Measurements from ENCODE around the gene DHFR. TPM values are rescaled to one million over a fixed set of nuclear protein-coding genes. Genes with fewer than 3 reads are reported as not detected.
"Not testable (repeated sequence)": the region's sequence is repeated elsewhere in the genome, so short reads cannot be mapped to it uniquely, and the experiment has no call there.

Gene DHFR
- total RNA-seq, 1 experiment from 2014 or later = 52.9 TPM

- no peaks in the 10 kb centered on the region for H3K27me3 ChIP-seq
- H3K4me3 ChIP-seq = no peak overlapping the region
- peaks cover 12% of the 10 kb centered on the region for H3K36me3 ChIP-seq
- H3K9me3 ChIP-seq = no peaks in the 10 kb centered on the region
- DNase-seq = no peak
Measured at GRCh38 chr5:80665057-80665456, 10.3 kb upstream of the DHFR start.

- H3K9me3 ChIP-seq = no peaks in the 10 kb centered on the region
- no peak for DNase-seq
- H3K36me3 ChIP-seq = peaks cover 22% of the 10 kb centered on the region
- no peak overlapping the region for H3K4me3 ChIP-seq
- no peaks in the 10 kb centered on the region for H3K27me3 ChIP-seq
Measured at GRCh38 chr5:80662108-80662507, 7.3 kb upstream of the DHFR start.

GRCh38 chr5:80660661-80661060 is 5.9 kb upstream of the DHFR start:
- not testable (repeated sequence) for H3K9me3 ChIP-seq, DNase-seq, H3K27me3 ChIP-seq, H3K4me3 ChIP-seq
- peaks cover 24% of the 10 kb centered on the region for H3K36me3 ChIP-seq

- no peaks in the 10 kb centered on the region for H3K27me3 ChIP-seq
- H3K4me3 ChIP-seq = no peak overlapping the region
- H3K36me3 ChIP-seq = peaks cover 24% of the 10 kb centered on the region
- H3K9me3 ChIP-seq = no peaks in the 10 kb centered on the region
- DNase-seq = no peak
Measured at GRCh38 chr5:80659106-80659505, 4.3 kb upstream of the DHFR start.

GRCh38 chr5:80656425-80656824 is 1.6 kb upstream of the DHFR start:
- Histone ChIP-seq H3K4me3 (no peak overlapping the region), H3K9me3 (no peaks in the 10 kb centered on the region), H3K36me3 (peaks cover 27% of the 10 kb centered on the region), H3K27me3 (no peaks in the 10 kb centered on the region)
- DNase-seq = no peak

GRCh38 chr5:80655231-80655774 is 520 bp upstream of the DHFR start:
- Histone ChIP-seq H3K4me3 (peak overlapping the region; percentile 71), H3K9me3 (no peaks in the 10 kb centered on the region), H3K36me3 (peaks cover 23% of the 10 kb centered on the region), H3K27me3 (no peaks in the 10 kb centered on the region)
- no peak for DNase-seq

- H3K9me3 ChIP-seq = no peaks in the 10 kb centered on the region
- DNase-seq = peak; percentile 26
- no peaks in the 10 kb centered on the region for H3K27me3 ChIP-seq
- peak overlapping the region; percentile 71 for H3K4me3 ChIP-seq
- H3K36me3 ChIP-seq = peaks cover 24% of the 10 kb centered on the region
Measured at GRCh38 chr5:80654054-80654390, 761 bp downstream of the DHFR start.

- DNase-seq = no peak
- Histone ChIP-seq H3K36me3 (peaks cover 29% of the 10 kb centered on the region), H3K4me3 (peak overlapping the region; percentile 71), H3K9me3 (no peaks in the 10 kb centered on the region), H3K27me3 (no peaks in the 10 kb centered on the region)
Measured at GRCh38 chr5:80653502-80653901, 1.3 kb downstream of the DHFR start.

GRCh38 chr5:80646926-80647325 is 7.9 kb downstream of the DHFR start:
- Histone ChIP-seq H3K27me3 (no peaks in the 10 kb centered on the region), H3K4me3 (no peak overlapping the region), H3K36me3 (peaks cover 47% of the 10 kb centered on the region), H3K9me3 (no peaks in the 10 kb centered on the region)
- DNase-seq = no peak

GRCh38 chr5:80644900-80645299 is 9.9 kb downstream of the DHFR start:
- DNase-seq = no peak
- no peaks in the 10 kb centered on the region for H3K27me3 ChIP-seq
- H3K9me3 ChIP-seq = no peaks in the 10 kb centered on the region
- peaks cover 48% of the 10 kb centered on the region for H3K36me3 ChIP-seq
- H3K4me3 ChIP-seq = no peak overlapping the region

- Histone ChIP-seq H3K9me3 (no peaks in the 10 kb centered on the region), H3K27me3 (no peaks in the 10 kb centered on the region), H3K4me3 (no peak overlapping the region), H3K36me3 (peaks cover 54% of the 10 kb centered on the region)
- DNase-seq = no peak
Measured at GRCh38 chr5:80641353-80641752, 13.4 kb downstream of the DHFR start.

- Histone ChIP-seq H3K4me3 (no peak overlapping the region), H3K27me3 (no peaks in the 10 kb centered on the region), H3K36me3 (peaks cover 55% of the 10 kb centered on the region), H3K9me3 (no peaks in the 10 kb centered on the region)
- DNase-seq = no peak
Measured at GRCh38 chr5:80634193-80634592, 20.6 kb downstream of the DHFR start.

- Histone ChIP-seq H3K9me3 (no peaks in the 10 kb centered on the region), H3K4me3 (no peak overlapping the region), H3K27me3 (no peaks in the 10 kb centered on the region), H3K36me3 (peaks cover 40% of the 10 kb centered on the region)
- no peak for DNase-seq
Measured at GRCh38 chr5:80632700-80633099, 22.1 kb downstream of the DHFR start.

- H3K9me3 ChIP-seq = no peaks in the 10 kb centered on the region
- no peak overlapping the region for H3K4me3 ChIP-seq
- no peak for DNase-seq
- H3K27me3 ChIP-seq = no peaks in the 10 kb centered on the region
- H3K36me3 ChIP-seq = peaks cover 39% of the 10 kb centered on the region
Measured at GRCh38 chr5:80631278-80632259, 23.2 kb downstream of the DHFR start.

- peaks cover 31% of the 10 kb centered on the region for H3K36me3 ChIP-seq
- no peak for DNase-seq
- H3K9me3 ChIP-seq = no peaks in the 10 kb centered on the region
- H3K4me3 ChIP-seq = no peak overlapping the region
- H3K27me3 ChIP-seq = no peaks in the 10 kb centered on the region
Measured at GRCh38 chr5:80629281-80629680, 25.5 kb downstream of the DHFR start.

- Histone ChIP-seq H3K4me3 (no peak overlapping the region), H3K9me3 (no peaks in the 10 kb centered on the region), H3K27me3 (no peaks in the 10 kb centered on the region), H3K36me3 (peaks cover 7% of the 10 kb centered on the region)
- no peak for DNase-seq
Measured at GRCh38 chr5:80625230-80625629, 29.6 kb downstream of the DHFR start.

- no peaks in the 10 kb centered on the region for H3K9me3 ChIP-seq
- no peaks in the 10 kb centered on the region for H3K27me3 ChIP-seq
- H3K36me3 ChIP-seq = no peaks in the 10 kb centered on the region; the same call in 1 of the 2 replicates
- no peak for DNase-seq
- no peak overlapping the region for H3K4me3 ChIP-seq
Measured at GRCh38 chr5:80623999-80624398, 30.8 kb downstream of the DHFR start.

- no peaks in the 10 kb centered on the region for H3K27me3 ChIP-seq
- no peak for DNase-seq
- H3K36me3 ChIP-seq = no peaks in the 10 kb centered on the region; the same call in 1 of the 2 replicates
- no peaks in the 10 kb centered on the region for H3K9me3 ChIP-seq
- H3K4me3 ChIP-seq = no peak overlapping the region
Measured at GRCh38 chr5:80622756-80623155, 32.0 kb downstream of the DHFR start.
